ENCODE measurements around the gene NAA16. TPM values are rescaled to one million over a fixed set of nuclear protein-coding genes. Genes with fewer than 3 reads are reported as not detected.

Gene NAA16
- total and polyA plus RNA-seq, 2 of the 4 experiments (the other 2 are of a cell fraction), result 6.6 to 8.8 TPM

DNA sequence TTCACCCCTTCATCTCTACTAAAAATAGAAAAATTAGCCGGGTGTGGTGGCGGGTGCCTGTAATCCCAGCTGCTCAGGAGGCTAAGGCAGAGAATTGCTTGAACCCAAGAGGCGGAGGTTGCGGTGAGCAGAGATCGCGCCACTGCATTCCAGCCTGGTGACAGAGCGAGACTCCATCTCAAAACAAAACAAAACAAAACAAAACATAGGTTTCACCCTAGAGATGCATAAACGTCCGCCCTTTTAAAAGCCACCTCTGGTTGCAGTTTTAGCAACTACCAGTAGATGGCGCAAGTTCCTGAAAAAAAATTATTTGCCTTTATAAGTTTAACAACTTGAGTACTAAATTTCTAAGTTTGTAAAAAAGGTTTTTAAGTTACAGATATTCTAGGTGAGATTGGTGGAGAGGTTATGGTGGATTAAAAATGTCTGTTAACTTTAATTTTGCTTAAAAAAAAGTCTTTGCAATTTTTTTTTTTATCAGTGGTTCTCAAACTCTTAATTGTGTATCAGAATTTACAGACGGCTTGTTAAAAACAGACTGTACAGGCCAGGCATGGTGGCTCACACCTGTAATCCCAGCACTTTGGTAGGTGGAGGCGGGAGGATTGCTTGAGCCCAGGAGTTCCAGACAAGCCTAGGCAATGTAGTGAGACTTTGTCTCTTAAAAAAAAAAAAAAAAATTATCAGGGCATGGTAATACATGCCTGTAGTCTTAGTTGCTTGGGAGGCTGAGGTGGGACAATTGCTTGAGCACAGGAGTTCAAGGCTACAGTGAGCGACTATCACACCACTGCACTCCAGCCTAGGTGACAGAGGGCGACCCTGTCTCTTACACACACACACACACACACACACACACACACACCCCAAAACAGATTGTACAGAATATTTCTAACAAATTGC is 42.1 kb downstream of the NAA16 start:
- Histone ChIP-seq H4K5ac (ENCODE audit: low read depth, low read length) (no peak overlapping the region), H3K4me1 (ENCODE audit: control insufficient read depth, insufficient read depth, low read length) (peaks cover 3% of the 10 kb centered on the region), H3K4me2 (ENCODE audit: low read depth, low read length) (no peak overlapping the region), H2AFZ (replicated peaks; ENCODE audit: low read length, poor library complexity) (no peak overlapping the region), H3K27me3 (ENCODE audit: control insufficient read depth, insufficient read depth, low read length) (no peaks in the 10 kb centered on the region), H3K9ac (ENCODE audit: low read depth, low read length) (no peak overlapping the region), H3K18ac (ENCODE audit: low read depth, low read length) (no peak overlapping the region), H4K20me1 (ENCODE audit: insufficient read depth, low read length) (peaks cover 3% of the 10 kb centered on the region; the same call in 1 of the 2 replicates), H3K36me3 (ENCODE audit: control insufficient read depth, insufficient read depth, low read length) (peaks cover 12% of the 10 kb centered on the region), H3K27ac (ENCODE audit: insufficient read depth, low read length) (peak overlapping the region; percentile 19; the same call in 1 of the 2 replicates), H4K8ac (ENCODE audit: low read depth in 2 of 2, low read length in 2 of 2) (peak overlapping the region in 1 of 2 experiments; percentile 27; a peak in 1 of 4 replicates), H3K4ac (ENCODE audit: low read depth, low read length) (no peak overlapping the region), H3K4me3 (ENCODE audit: insufficient read depth, low read depth, low read length) (no peak overlapping the region), H2AK9ac (replicated peaks; ENCODE audit: low read depth, low read length, poor library complexity) (no peak overlapping the region), H3K9me3 (ENCODE audit: control insufficient read depth, insufficient read depth, low read length) (no peaks in the 10 kb centered on the region), H2BK5ac (ENCODE audit: low read depth, low read length, poor library complexity, severe bottlenecking) (peak overlapping the region; percentile 56), H2BK120ac (ENCODE audit: low read depth, low read length) (no peak overlapping the region), H4K91ac (ENCODE audit: insufficient read depth, low read depth, low read length) (no peak overlapping the region), H2AK5ac (ENCODE audit: low read depth, low read length) (no peak overlapping the region; the same call in 1 of the 2 replicates), H3K23ac (ENCODE audit: low read depth, low read length) (no peak overlapping the region), H2BK15ac (ENCODE audit: low read depth, low read length) (no peak overlapping the region), H2BK20ac (ENCODE audit: low read depth, low read length) (no peak overlapping the region), H3K56ac (ENCODE audit: extremely low read depth, insufficient read depth, low read length) (no peak overlapping the region), H3K79me1 (ENCODE audit: low read depth in 1 of 2, low read length in 2 of 2) (peaks cover 7 to 41% of the 10 kb centered on the region in 2 experiments), H3K14ac (replicated peaks; ENCODE audit: low read depth, low read length) (0 out of 2 replicates have a peak overlapping the region, but pooled peaks have one; percentile 62), H3K9me1 (ENCODE audit: insufficient read depth, low read length) (peaks cover 3% of the 10 kb centered on the region; the same call in 1 of the 2 replicates)
- in situ Hi-C loops (cut with MboI; ENCODE audit: low sequenced_read_pairs) (no loop called here), intact Hi-C loops (cut with micrococcal nuclease) (loop anchor here (5.0 kb wide), 1 partner anchor 294 kb away; no protein-coding TSS in a partner anchor), dilution Hi-C loops (cut with HindIII; ENCODE audit: low sequenced_read_pairs, unreplicated experiment) (no loop called here)
- no TSS peak for BruUV-seq (replicated peaks)
- TF ChIP-seq CEBPB (IDR thresholded peaks at IDR 0.05; ENCODE audit: low read depth, low read length) (no peak), BHLHE40 (IDR thresholded peaks at IDR 0.05; ENCODE audit: low read depth, low read length) (no peak), ELK1 (IDR thresholded peaks at IDR 0.05; ENCODE audit: borderline replicate concordance, low read depth, low read length) (no peak), MAFK (IDR thresholded peaks at IDR 0.05; ENCODE audit: low read depth, low read length) (no peak), SMC3 (IDR thresholded peaks at IDR 0.05; ENCODE audit: low read depth, low read length) (peak; percentile 57), MAZ (IDR thresholded peaks at IDR 0.05; ENCODE audit: borderline replicate concordance, low read depth, low read length) (no peak), RAD21 (IDR thresholded peaks at IDR 0.05; ENCODE audit: low read length) (peak; percentile 53)
- TF ChIP-seq, protein P1, sequence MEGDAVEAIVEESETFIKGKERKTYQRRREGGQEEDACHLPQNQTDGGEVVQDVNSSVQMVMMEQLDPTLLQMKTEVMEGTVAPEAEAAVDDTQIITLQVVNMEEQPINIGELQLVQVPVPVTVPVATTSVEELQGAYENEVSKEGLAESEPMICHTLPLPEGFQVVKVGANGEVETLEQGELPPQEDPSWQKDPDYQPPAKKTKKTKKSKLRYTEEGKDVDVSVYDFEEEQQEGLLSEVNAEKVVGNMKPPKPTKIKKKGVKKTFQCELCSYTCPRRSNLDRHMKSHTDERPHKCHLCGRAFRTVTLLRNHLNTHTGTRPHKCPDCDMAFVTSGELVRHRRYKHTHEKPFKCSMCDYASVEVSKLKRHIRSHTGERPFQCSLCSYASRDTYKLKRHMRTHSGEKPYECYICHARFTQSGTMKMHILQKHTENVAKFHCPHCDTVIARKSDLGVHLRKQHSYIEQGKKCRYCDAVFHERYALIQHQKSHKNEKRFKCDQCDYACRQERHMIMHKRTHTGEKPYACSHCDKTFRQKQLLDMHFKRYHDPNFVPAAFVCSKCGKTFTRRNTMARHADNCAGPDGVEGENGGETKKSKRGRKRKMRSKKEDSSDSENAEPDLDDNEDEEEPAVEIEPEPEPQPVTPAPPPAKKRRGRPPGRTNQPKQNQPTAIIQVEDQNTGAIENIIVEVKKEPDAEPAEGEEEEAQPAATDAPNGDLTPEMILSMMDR (conservative IDR thresholded peaks at IDR 0.05; ENCODE audit: low read depth, low read length), result peak; percentile 71
- DNase-seq (peak; percentile 59), ATAC-seq (ENCODE audit: low read depth) (peak; percentile 77)
- ChIA-PET CTCF (interaction anchor here (0.6 kb wide), 1 partner anchor 20 kb away, joined by 3 read pairs; no protein-coding TSS in a partner anchor), POLR2A (ENCODE audit: unreplicated experiment) (no interaction called here)
- 100% methylated on average over 1 of the region's 14 CpGs; no CpG with 5 or more reads in 1 of the 2 experiments for WGBS, 2 experiments (ENCODE audit: extremely low coverage in 2 of 2, insufficient read length in 1 of 2)

Data from IMR-90 (cell line).